ENCODE data around the gene TMEM40.

DNA sequence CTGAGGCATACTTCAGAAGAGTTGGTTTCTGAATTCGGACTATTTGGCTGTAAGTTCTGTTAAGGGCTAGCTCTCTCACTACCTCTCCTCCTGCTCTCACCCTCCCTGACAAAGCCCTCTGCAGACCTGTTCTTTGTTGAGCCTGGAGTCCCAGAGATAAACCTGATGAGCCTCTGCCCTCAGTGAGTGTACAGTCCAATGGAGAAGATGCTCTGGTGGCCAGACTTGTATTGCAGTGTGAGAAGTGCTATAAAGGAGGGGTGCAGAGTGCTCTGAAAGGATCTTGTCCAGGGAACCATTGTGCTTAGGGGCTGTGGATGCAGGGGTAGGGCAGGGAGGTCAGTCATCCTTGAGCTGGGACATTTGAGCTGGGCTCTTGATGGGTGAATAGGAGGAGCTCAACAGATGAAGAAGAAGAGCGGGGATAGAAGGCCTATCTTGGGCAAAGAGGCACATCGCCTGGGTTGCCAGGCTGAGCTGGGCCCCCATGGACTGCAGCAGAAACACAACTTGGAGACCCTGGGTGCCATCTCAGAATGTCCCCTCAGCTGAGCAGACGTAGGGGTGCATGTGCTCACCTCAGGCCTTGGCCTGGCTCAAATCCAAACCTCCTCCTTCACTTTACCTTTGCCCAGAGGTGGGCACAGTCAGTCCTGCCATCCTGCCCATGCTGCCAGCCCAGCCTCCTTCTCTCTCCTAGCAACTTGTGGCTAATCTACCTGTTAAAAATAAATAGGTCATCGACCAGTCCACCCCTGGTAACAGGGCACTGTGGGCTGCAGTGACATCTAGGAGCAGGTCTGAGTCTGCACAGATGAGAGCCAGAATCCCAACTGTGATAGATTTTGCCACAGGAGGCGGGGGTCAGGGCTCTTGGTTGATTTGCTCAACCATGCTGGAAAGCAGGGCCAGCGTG, 40.7 kb upstream of the TMEM40 start:
- TF ChIP-seq, protein P1, sequence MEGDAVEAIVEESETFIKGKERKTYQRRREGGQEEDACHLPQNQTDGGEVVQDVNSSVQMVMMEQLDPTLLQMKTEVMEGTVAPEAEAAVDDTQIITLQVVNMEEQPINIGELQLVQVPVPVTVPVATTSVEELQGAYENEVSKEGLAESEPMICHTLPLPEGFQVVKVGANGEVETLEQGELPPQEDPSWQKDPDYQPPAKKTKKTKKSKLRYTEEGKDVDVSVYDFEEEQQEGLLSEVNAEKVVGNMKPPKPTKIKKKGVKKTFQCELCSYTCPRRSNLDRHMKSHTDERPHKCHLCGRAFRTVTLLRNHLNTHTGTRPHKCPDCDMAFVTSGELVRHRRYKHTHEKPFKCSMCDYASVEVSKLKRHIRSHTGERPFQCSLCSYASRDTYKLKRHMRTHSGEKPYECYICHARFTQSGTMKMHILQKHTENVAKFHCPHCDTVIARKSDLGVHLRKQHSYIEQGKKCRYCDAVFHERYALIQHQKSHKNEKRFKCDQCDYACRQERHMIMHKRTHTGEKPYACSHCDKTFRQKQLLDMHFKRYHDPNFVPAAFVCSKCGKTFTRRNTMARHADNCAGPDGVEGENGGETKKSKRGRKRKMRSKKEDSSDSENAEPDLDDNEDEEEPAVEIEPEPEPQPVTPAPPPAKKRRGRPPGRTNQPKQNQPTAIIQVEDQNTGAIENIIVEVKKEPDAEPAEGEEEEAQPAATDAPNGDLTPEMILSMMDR (IDR thresholded peaks at IDR 0.05) = no peak
- no peak for TF ChIP-seq EZH2 (IDR thresholded peaks at IDR 0.05; ENCODE audit: borderline replicate concordance, insufficient read depth, low read depth, low read length, poor library complexity, severe bottlenecking)

All from B cell (primary cell).